A673 (cell line): ENCODE measurements around the gene SNTA1. TPM values are rescaled to one million over a fixed set of nuclear protein-coding genes. Genes with fewer than 3 reads are reported as not detected.

ENCODE experiments used
- BruUV-seq: library from RNA; stranded (reverse); fragments of 400-500 nt; replicated peaks from 2 replicates; lab custom pipeline; 2021; lab: Mats Ljungman, UMichigan
- CTCF ChIA-PET: fragments of 300-600 bp; sonication (Branson Sonifier 250); formaldehyde crosslinking; loops from one replicate; lab custom pipeline; 2022; ENCODE audit warnings: antibody characterized with exemption; lab: Charles Lee
- POLR2A ChIA-PET: fragments of 300-600 bp; sonication (Branson Sonifier 250); formaldehyde crosslinking; loops from one replicate; lab custom pipeline; 2022; ENCODE audit warnings: antibody characterized with exemption; ENCODE audit not compliant: low non-redundant PET; lab: Charles Lee
- DNase-seq: peaks from one replicate; pipeline ENCODE4 v3.0.0-alpha.2; 2015; ENCODE audit warnings: low spot score
- H3K27ac ChIP-seq: fragments of 200-600 bp; sonication (generic); 2 replicates; pipeline ENCODE4 v1.5.1; 2016; ENCODE audit warnings: mixed run types, low read depth, mild to moderate bottlenecking, mixed read lengths, antibody characterized with exemption, low read length; ENCODE audit not compliant: poor library complexity, severe bottlenecking
- H3K27me3 ChIP-seq: fragments of 200-600 bp; sonication (generic); replicated peaks from 2 replicates; pipeline ENCODE4 v1.6.1; 2017; ENCODE audit warnings: mixed run types, low read depth, mild to moderate bottlenecking, mixed read lengths, antibody characterized with exemption, low read length; ENCODE audit not compliant: insufficient read depth, poor library complexity
- H3K36me3 ChIP-seq: fragments of 200-600 bp; sonication (generic); 2 replicates; pipeline ENCODE4 v1.6.1; 2016; ENCODE audit warnings: mixed run types, mild to moderate bottlenecking, mixed read lengths, antibody characterized with exemption, low read length; ENCODE audit not compliant: insufficient read depth, poor library complexity, severe bottlenecking
- H3K4me1 ChIP-seq: fragments of 200-600 bp; sonication (generic); 2 replicates; pipeline ENCODE4 v1.6.1; 2017; ENCODE audit warnings: mixed run types, mild to moderate bottlenecking, mixed read lengths, antibody characterized with exemption, low read length; ENCODE audit not compliant: insufficient read depth, poor library complexity, severe bottlenecking
- H3K4me3 ChIP-seq: fragments of 200-600 bp; sonication (generic); 2 replicates; pipeline ENCODE4 v1.5.1; 2016; ENCODE audit warnings: low read depth, mixed run types, mild to moderate bottlenecking, mixed read lengths, low read length; ENCODE audit not compliant: poor library complexity, severe bottlenecking
- H3K9me3 ChIP-seq: fragments of 200-600 bp; sonication (generic); 2 replicates; pipeline ENCODE4 v1.6.1; 2016; ENCODE audit warnings: mixed run types, low read depth, mild to moderate bottlenecking, mixed read lengths, antibody characterized with exemption, low read length; ENCODE audit not compliant: poor library complexity, severe bottlenecking
- CTCF ChIP-seq: fragments of 300-800, 200-600 bp; sonication (generic); conservative IDR thresholded peaks from 2 replicates; pipeline ENCODE4 v1.5.1; 2017; ENCODE audit warnings: low read depth, mild to moderate bottlenecking, antibody characterized with exemption, low read length, moderate library complexity, mixed read lengths
- EZH2 ChIP-seq: fragments of 200-600 bp; sonication (generic); IDR thresholded peaks from 2 replicates; pipeline ENCODE4 v1.6.1; 2017; ENCODE audit warnings: borderline replicate concordance, low read depth, mild to moderate bottlenecking, mixed read lengths, antibody characterized with exemption, low read length; ENCODE audit not compliant: poor library complexity, severe bottlenecking
- intact Hi-C: fragments of 100-400 bp; cut with micrococcal nuclease; formaldehyde crosslinking; loops from one replicate; pipeline ENCODE4 v1.10.0; 2022; ENCODE audit not compliant: unreplicated experiment
- total RNA-seq: library from RNA; stranded (reverse); gene quantifications from 2 replicates; pipeline ENCODE4 v1.2.3, GENCODE V29; 2021

Gene SNTA1
- total RNA-seq, 1 experiment from 2014 or later = 4.4 TPM

DNA sequence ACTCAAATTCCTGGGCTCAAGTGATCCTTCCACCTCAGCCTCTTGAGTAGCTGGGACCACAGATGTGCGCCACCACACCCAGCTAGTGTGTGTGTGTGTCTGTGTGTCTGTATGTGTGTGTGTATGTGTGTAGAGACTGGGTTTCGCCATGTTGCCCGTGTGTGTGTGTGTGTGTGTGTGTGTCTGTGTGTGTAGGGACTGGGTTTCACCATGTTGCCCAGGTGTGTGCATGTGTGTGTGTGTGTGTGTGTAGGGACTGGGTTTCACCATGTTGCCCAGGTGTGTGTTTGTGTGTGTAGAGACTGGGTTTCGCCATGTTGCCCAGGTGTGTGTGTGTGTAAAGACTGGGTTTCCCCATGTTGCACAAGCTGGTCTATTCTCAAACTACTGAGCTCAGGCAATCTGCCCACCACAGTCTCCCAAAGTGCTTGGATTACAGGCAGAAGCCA lies 70.5 kb downstream of the SNTA1 start:
- H3K36me3 ChIP-seq = peaks cover 29% of the 10 kb centered on the region
- H3K4me1 ChIP-seq = no peaks in the 10 kb centered on the region
- H3K9me3 ChIP-seq = no peaks in the 10 kb centered on the region
- no peaks in the 10 kb centered on the region for H3K27me3 ChIP-seq
- POLR2A ChIA-PET = no interaction called here
- intact Hi-C loops = no loop called here
- DNase-seq = no peak
- CTCF ChIA-PET = no interaction called here
- no peak overlapping the region for H3K27ac ChIP-seq
- no peak for TF ChIP-seq CTCF
- no peak for TF ChIP-seq EZH2
- BruUV-seq = TSS peak; percentile 22
- H3K4me3 ChIP-seq = no peak overlapping the region

- H3K9me3 ChIP-seq = no peaks in the 10 kb centered on the region
- intact Hi-C loops = no loop called here
- no peaks in the 10 kb centered on the region for H3K27me3 ChIP-seq
- no TSS peak for BruUV-seq
- H3K4me3 ChIP-seq = no peak overlapping the region
- CTCF ChIA-PET = no interaction called here
- no peaks in the 10 kb centered on the region for H3K4me1 ChIP-seq
- H3K36me3 ChIP-seq = peaks cover 38% of the 10 kb centered on the region
- H3K27ac ChIP-seq = no peak overlapping the region
- POLR2A ChIA-PET = no interaction called here
- no peak for TF ChIP-seq CTCF
- no peak for TF ChIP-seq EZH2
- no peak for DNase-seq
These were observed 73.3 kb downstream of the SNTA1 start for GRCh38 chr20:33370291-33370690.

GRCh38 chr20:33362898-33363297 lies 80.7 kb downstream of the SNTA1 start:
- H3K4me3 ChIP-seq = no peak overlapping the region
- H3K27ac ChIP-seq = no peak overlapping the region
- no peak for DNase-seq
- H3K9me3 ChIP-seq = no peaks in the 10 kb centered on the region
- no peaks in the 10 kb centered on the region for H3K27me3 ChIP-seq
- ChIA-PET CTCF (no interaction called here), POLR2A (no interaction called here)
- intact Hi-C loops = no loop called here
- BruUV-seq = no TSS peak
- TF ChIP-seq EZH2 (no peak), CTCF (no peak)
- H3K36me3 ChIP-seq = peaks cover 42% of the 10 kb centered on the region
- H3K4me1 ChIP-seq = no peaks in the 10 kb centered on the region
